Activated naive CD4-positive, alpha-beta T cell treated with anti-CD3 and anti-CD28 coated beads for 36 hours (primary cell): Measurements from ENCODE around the gene OGFOD1. TPM values are rescaled to one million over a fixed set of nuclear protein-coding genes. Genes with fewer than 3 reads are reported as not detected.
A peak's percentile ranks its signal among the peaks of the same experiment; 100 is the strongest.
"Not testable (repeated sequence)": the region's sequence is repeated elsewhere in the genome, so short reads cannot be mapped to it uniquely, and the experiment has no call there.

Experiments used
- CTCF ChIA-PET: fragments of 350-600 bp; sonication (Branson Sonifier 250); formaldehyde crosslinking; loops from one replicate; lab custom pipeline; 2021; ENCODE audit warnings: antibody characterized with exemption; lab: Charles Lee
- DNase-seq: peaks from one replicate; pipeline ENCODE4 v3.0.0-alpha.2; 2020
- H3K27ac Mint-ChIP-seq: one replicate; pipeline ENCODE4 v1.8.0; 2021; ENCODE audit warnings: mild to moderate bottlenecking, mixed read lengths
- H3K27me3 Mint-ChIP-seq: one replicate; pipeline ENCODE4 v1.8.0; 2021; ENCODE audit warnings: low read depth, mixed read lengths
- H3K36me3 Mint-ChIP-seq: one replicate; pipeline ENCODE4 v1.8.0; 2021; ENCODE audit warnings: low read depth, mixed read lengths
- H3K4me1 Mint-ChIP-seq: one replicate; pipeline ENCODE4 v1.8.0; 2021; ENCODE audit warnings: low read depth, mixed read lengths
- H3K4me3 Mint-ChIP-seq: one replicate; pipeline ENCODE4 v1.8.0; 2021; ENCODE audit warnings: mild to moderate bottlenecking, moderate library complexity, mixed read lengths
- H3K9me3 Mint-ChIP-seq: one replicate; pipeline ENCODE4 v1.8.0; 2021; ENCODE audit warnings: mixed read lengths
- intact Hi-C: fragments of 100-400 bp; cut with micrococcal nuclease; formaldehyde crosslinking; loops from one replicate; pipeline ENCODE4 v1.15.1; 2023
- total RNA-seq, 2 experiments: library from RNA; stranded (reverse); gene quantifications; one replicate each; pipeline ENCODE4 v1.2.3, GENCODE V29; 2021

OGFOD1 gene
- total RNA-seq, 2 experiments from 2014 or later = 48.5 to 50.6 TPM

DNA sequence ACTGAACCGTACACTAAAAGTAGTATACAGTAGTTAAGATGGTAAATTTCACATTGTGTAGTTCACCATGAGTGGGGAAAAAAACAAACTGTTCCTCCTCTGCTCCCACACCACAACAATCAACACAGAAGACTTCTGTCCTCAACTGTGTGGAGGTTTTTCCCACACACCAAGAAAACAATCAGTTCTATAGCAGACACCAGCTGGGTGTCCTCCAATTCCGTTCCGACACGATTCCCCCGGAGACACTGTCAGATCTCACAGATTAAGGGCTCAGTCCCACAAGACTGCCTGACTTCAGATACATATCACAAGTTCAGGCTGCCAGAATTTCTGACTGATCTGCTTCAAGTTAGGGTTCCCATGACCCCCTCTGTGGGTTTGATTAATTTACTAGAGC lies 36.7 kb downstream of the OGFOD1 start:
- Mint-ChIP-seq H3K36me3 (peaks cover 8% of the 10 kb centered on the region), H3K9me3 (no peaks in the 10 kb centered on the region), H3K27me3 (no peaks in the 10 kb centered on the region), H3K27ac (no peak overlapping the region), H3K4me3 (no peak overlapping the region), H3K4me1 (no peaks in the 10 kb centered on the region)
- CTCF ChIA-PET = no interaction called here
- intact Hi-C loops = no loop called here
- DNase-seq = no peak

GRCh38 chr16:56488868-56489267 lies 37.5 kb downstream of the OGFOD1 start:
- H3K27me3 Mint-ChIP-seq, H3K9me3 Mint-ChIP-seq, DNase-seq, H3K4me3 Mint-ChIP-seq, H3K4me1 Mint-ChIP-seq, intact Hi-C loops, H3K27ac Mint-ChIP-seq, H3K36me3 Mint-ChIP-seq: not testable (repeated sequence)
- CTCF ChIA-PET = interaction anchor here (1.2 kb wide), 1 partner anchor 17 kb away, joined by 3 read pairs; no protein-coding TSS in a partner anchor

DNA sequence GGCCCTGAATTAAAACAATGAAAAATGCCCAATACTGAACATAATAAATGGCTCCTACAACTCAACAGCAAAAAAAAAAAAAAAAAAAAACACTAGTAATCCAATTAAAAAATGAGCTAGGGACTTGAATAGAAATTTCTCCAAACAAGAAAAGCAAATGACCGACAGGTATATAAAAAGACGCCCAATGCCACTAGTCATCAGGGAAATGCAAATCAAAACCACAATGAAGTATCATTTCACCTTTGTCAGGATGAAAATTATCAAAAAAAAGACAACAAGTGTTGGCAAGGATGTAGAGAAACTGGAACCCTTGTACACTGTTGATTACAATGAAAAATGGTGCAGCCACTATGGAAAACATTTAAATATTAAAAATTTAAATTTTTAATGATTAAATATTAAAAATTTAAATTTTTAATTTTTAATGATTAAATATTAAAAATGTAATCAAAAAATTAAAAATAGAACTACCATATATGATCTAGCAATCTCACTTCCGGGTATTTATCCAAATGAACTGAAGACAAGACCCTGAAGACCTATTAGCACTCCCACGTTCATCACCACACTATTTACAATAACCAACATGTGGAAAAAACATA lies 40.4 kb downstream of the OGFOD1 start:
- no peaks in the 10 kb centered on the region for H3K9me3 Mint-ChIP-seq
- CTCF ChIA-PET = no interaction called here
- H3K4me3 Mint-ChIP-seq = no peak overlapping the region
- H3K27ac Mint-ChIP-seq = no peak overlapping the region
- intact Hi-C loops = no loop called here
- DNase-seq = no peak
- no peaks in the 10 kb centered on the region for H3K27me3 Mint-ChIP-seq
- peaks cover 6% of the 10 kb centered on the region for H3K36me3 Mint-ChIP-seq
- no peaks in the 10 kb centered on the region for H3K4me1 Mint-ChIP-seq

DNA sequence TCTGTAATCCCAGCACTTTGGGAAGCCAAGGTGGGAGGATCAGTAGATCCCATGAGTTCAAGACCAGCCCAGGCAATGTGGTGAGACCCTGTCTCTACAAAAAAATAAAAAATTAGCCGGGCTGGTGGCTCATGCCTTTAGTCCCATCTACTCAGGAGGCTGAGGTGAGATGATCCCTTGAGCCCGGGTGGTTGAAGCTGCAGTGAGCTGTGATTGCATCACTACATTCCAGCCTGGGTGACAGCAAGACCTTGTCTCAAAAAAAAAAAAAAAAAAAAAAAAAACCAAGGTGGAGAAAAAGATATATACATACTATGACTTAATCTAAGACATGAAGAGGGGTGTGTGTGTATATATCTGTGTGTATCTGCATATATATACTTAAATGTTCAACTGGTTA lies 41.8 kb downstream of the OGFOD1 start:
- no peak for DNase-seq
- CTCF ChIA-PET = no interaction called here
- intact Hi-C loops = no loop called here
- H3K27ac Mint-ChIP-seq = no peak overlapping the region
- H3K36me3 Mint-ChIP-seq = peaks cover 9% of the 10 kb centered on the region
- no peaks in the 10 kb centered on the region for H3K9me3 Mint-ChIP-seq
- H3K4me1 Mint-ChIP-seq = no peaks in the 10 kb centered on the region
- no peaks in the 10 kb centered on the region for H3K27me3 Mint-ChIP-seq
- no peak overlapping the region for H3K4me3 Mint-ChIP-seq

- intact Hi-C loops = no loop called here
- no peaks in the 10 kb centered on the region for H3K4me1 Mint-ChIP-seq
- DNase-seq = no peak
- peaks cover 12% of the 10 kb centered on the region for H3K36me3 Mint-ChIP-seq
- no peaks in the 10 kb centered on the region for H3K27me3 Mint-ChIP-seq
- no peaks in the 10 kb centered on the region for H3K9me3 Mint-ChIP-seq
- no peak overlapping the region for H3K4me3 Mint-ChIP-seq
- H3K27ac Mint-ChIP-seq = no peak overlapping the region
- CTCF ChIA-PET = no interaction called here
Observed at GRCh38 chr16:56493815-56494214, 42.5 kb downstream of the OGFOD1 start.

GRCh38 chr16:56505181-56505580 lies 53.8 kb downstream of the OGFOD1 start:
- Mint-ChIP-seq H3K4me1 (peaks cover 3% of the 10 kb centered on the region), H3K27me3 (no peaks in the 10 kb centered on the region), H3K9me3 (no peaks in the 10 kb centered on the region), H3K36me3 (peaks cover 25% of the 10 kb centered on the region), H3K4me3 (no peak overlapping the region), H3K27ac (no peak overlapping the region)
- DNase-seq = no peak
- intact Hi-C loops = no loop called here
- CTCF ChIA-PET = interaction anchor here (0.6 to 1.2 kb wide), 3 partner anchors 9 to 22 kb away, joined by 3 to 4 read pairs (median 3); no protein-coding TSS in a partner anchor

DNA sequence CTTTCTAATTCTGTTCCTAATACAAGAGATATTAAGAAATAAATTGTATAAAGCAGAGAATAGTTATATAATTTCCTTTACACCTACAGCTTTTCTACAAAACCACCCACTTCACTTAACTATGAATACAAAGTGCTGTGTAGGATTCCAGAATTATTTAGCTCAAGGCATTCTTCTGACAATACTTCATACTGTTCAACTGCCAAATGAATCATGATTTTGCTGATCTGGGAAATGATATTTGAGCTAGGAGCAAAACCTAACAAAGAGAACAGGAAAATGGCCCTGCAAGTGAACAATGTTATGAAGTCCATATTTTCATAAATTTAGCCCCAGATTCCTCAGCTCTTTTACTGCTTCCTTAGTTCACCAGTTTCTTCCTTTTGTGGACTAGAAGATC lies 55.6 kb downstream of the OGFOD1 start:
- CTCF ChIA-PET = interaction anchor here (1.3 kb wide), 1 partner anchor 70 kb away, joined by 5 read pairs; no protein-coding TSS in a partner anchor
- DNase-seq = no peak
- Mint-ChIP-seq H3K27me3 (no peaks in the 10 kb centered on the region), H3K4me3 (no peak overlapping the region), H3K9me3 (no peaks in the 10 kb centered on the region), H3K27ac (no peak overlapping the region), H3K4me1 (no peaks in the 10 kb centered on the region), H3K36me3 (peaks cover 24% of the 10 kb centered on the region)
- intact Hi-C loops = no loop called here

DNA sequence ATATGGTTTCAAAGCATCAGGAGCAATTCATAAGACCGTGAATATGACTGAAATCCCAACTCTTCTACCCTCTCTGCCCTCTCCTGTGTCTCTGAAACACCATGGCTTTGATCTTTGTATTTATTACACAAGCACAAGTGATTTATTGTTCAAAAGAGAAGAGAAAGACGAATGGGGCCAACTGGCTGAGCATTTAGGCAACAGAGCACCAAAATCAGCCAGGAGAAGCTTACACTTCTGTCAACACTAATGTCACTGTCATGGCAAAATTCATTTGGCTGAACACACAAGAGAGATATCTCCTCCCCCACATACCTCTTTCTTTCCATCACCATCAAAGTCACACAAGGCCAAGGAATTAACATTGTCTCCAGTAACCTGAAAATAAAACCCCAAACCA lies 59.2 kb downstream of the OGFOD1 start:
- Mint-ChIP-seq H3K27me3 (no peaks in the 10 kb centered on the region), H3K9me3 (no peaks in the 10 kb centered on the region), H3K27ac (no peak overlapping the region), H3K4me3 (no peak overlapping the region), H3K36me3 (peaks cover 13% of the 10 kb centered on the region), H3K4me1 (peaks cover 19% of the 10 kb centered on the region)
- intact Hi-C loops = no loop called here
- CTCF ChIA-PET = interaction anchor here (0.6 to 1.4 kb wide), 3 partner anchors 38 to 192 kb away, joined by 3 read pairs; no protein-coding TSS in a partner anchor
- DNase-seq = no peak

GRCh38 chr16:56512025-56512424 lies 60.7 kb downstream of the OGFOD1 start:
- no peak overlapping the region for H3K27ac Mint-ChIP-seq
- intact Hi-C loops = no loop called here
- no peaks in the 10 kb centered on the region for H3K9me3 Mint-ChIP-seq
- no peak overlapping the region for H3K4me3 Mint-ChIP-seq
- CTCF ChIA-PET = no interaction called here
- no peaks in the 10 kb centered on the region for H3K27me3 Mint-ChIP-seq
- no peak for DNase-seq
- peaks cover 10% of the 10 kb centered on the region for H3K36me3 Mint-ChIP-seq
- peaks cover 27% of the 10 kb centered on the region for H3K4me1 Mint-ChIP-seq

GRCh38 chr16:56513091-56513490 lies 61.7 kb downstream of the OGFOD1 start:
- H3K4me1 Mint-ChIP-seq = peaks cover 35% of the 10 kb centered on the region
- no peaks in the 10 kb centered on the region for H3K9me3 Mint-ChIP-seq
- H3K4me3 Mint-ChIP-seq = no peak overlapping the region
- DNase-seq = no peak
- H3K27ac Mint-ChIP-seq = no peak overlapping the region
- intact Hi-C loops = no loop called here
- CTCF ChIA-PET = interaction anchor here (0.6 to 2.9 kb wide), 7 partner anchors 12 to 1224 kb away, joined by 3 to 20 read pairs (median 4); no protein-coding TSS in a partner anchor
- peaks cover 5% of the 10 kb centered on the region for H3K36me3 Mint-ChIP-seq
- no peaks in the 10 kb centered on the region for H3K27me3 Mint-ChIP-seq

- intact Hi-C loops = loop anchor here (1.0 to 2.0 kb wide), 3 partner anchors 86 to 188 kb away; no protein-coding TSS in a partner anchor
- Mint-ChIP-seq H3K4me1 (peaks cover 41% of the 10 kb centered on the region), H3K27me3 (no peaks in the 10 kb centered on the region), H3K27ac (no peak overlapping the region), H3K4me3 (no peak overlapping the region), H3K9me3 (no peaks in the 10 kb centered on the region), H3K36me3 (peaks cover 2% of the 10 kb centered on the region)
- peak; percentile 76 for DNase-seq
- CTCF ChIA-PET = interaction anchor here (0.7 to 2.9 kb wide), 10 partner anchors 9 to 188 kb away, joined by 3 to 20 read pairs (median 4); no protein-coding TSS in a partner anchor
Observed at GRCh38 chr16:56513972-56514371, 62.6 kb downstream of the OGFOD1 start.

DNA sequence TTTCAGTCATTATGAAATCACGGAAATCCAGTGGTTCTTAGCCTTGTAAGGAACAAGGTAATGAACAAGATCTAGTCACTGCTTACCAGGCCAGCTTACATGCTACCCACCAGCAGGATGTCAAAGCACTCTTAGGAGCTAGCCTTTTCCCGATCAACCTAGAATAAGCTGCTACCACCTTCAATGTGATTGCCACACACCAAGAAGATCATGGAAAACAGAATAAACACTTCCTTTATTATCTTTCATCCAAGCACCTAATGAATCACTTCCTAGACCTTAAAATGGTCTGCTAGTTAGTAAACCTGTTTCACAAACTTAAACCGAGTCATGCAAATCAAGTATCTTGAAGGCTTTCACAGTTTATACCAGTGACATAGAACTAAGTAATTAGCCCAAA lies 63.5 kb downstream of the OGFOD1 start:
- H3K27me3 Mint-ChIP-seq = no peaks in the 10 kb centered on the region
- no peak for DNase-seq
- H3K4me1 Mint-ChIP-seq = peaks cover 42% of the 10 kb centered on the region
- H3K27ac Mint-ChIP-seq = no peak overlapping the region
- no peaks in the 10 kb centered on the region for H3K36me3 Mint-ChIP-seq
- no peak overlapping the region for H3K4me3 Mint-ChIP-seq
- intact Hi-C loops = loop anchor here (1.0 to 2.0 kb wide), 3 partner anchors 85 to 187 kb away; no protein-coding TSS in a partner anchor
- CTCF ChIA-PET = interaction anchor here (0.6 to 2.9 kb wide), 5 partner anchors 48 to 187 kb away, joined by 3 to 20 read pairs (median 4); no protein-coding TSS in a partner anchor
- no peaks in the 10 kb centered on the region for H3K9me3 Mint-ChIP-seq

DNA sequence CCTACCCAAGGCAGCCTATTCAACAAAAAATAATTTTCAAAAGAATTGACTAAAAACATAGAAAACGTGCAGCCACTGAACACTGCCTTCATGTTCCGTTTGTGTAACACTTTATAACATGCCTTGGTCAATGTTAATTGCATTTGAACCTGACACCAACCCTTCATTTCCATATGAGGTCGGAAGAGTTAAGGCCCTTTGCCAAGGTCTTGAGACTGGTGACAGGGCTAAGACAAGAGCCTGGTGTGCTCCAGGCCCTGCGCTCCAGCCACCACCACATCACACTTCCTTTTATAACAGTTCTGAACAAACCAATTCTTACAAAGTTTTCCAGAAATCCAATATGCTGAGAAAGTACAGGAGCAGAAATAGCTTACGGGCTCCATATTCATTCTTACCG lies 64.3 kb downstream of the OGFOD1 start:
- no peak for DNase-seq
- H3K4me1 Mint-ChIP-seq = peaks cover 49% of the 10 kb centered on the region
- no peaks in the 10 kb centered on the region for H3K36me3 Mint-ChIP-seq
- intact Hi-C loops = loop anchor here (2.0 kb wide), 1 partner anchor 127 kb away; no protein-coding TSS in a partner anchor
- no peak overlapping the region for H3K27ac Mint-ChIP-seq
- H3K4me3 Mint-ChIP-seq = no peak overlapping the region
- H3K9me3 Mint-ChIP-seq = no peaks in the 10 kb centered on the region
- H3K27me3 Mint-ChIP-seq = no peaks in the 10 kb centered on the region
- CTCF ChIA-PET = interaction anchor here (1.0 kb wide), 1 partner anchor 31 kb away, joined by 3 read pairs; no protein-coding TSS in a partner anchor
